ENCODE results near the gene ADCY7. TPM values are rescaled to one million over a fixed set of nuclear protein-coding genes. Genes with fewer than 3 reads are reported as not detected.

The ADCY7 gene
- total RNA-seq, 1 experiment from 2014 or later, result 34.2 TPM

GRCh38 chr16:50276801-50277555, 10.6 kb downstream of the ADCY7 start:
- Histone ChIP-seq H3K9ac (ENCODE audit: low read length) (no peak overlapping the region), H2AFZ (ENCODE audit: low read depth, low read length, poor library complexity, severe bottlenecking) (no peak overlapping the region), H3K4me3 (replicated peaks in 1 of 2; ENCODE audit: low read depth in 1 of 2, low read length in 2 of 2) (no peak overlapping the region), H3K27me3 (ENCODE audit: insufficient read depth, low read length) (no peaks in the 10 kb centered on the region), H3K9me2 (ENCODE audit: insufficient read depth) (no peaks in the 10 kb centered on the region), H3K9me3 (ENCODE audit: control insufficient read depth in 1 of 2, insufficient read depth in 1 of 2, low read depth in 1 of 2, low read length in 2 of 2) (no peaks in the 10 kb centered on the region), H3K4me1 (ENCODE audit: control insufficient read depth in 1 of 2, insufficient read depth in 2 of 2, low read length in 2 of 2) (no peaks in the 10 kb centered on the region), H3K79me2 (ENCODE audit: insufficient read depth, low read length) (peaks cover 10% of the 10 kb centered on the region; the same call in 1 of the 2 replicates), H3K27ac (ENCODE audit: low read depth, low read length) (no peak overlapping the region), H3K4me2 (ENCODE audit: low read length) (no peak overlapping the region), H4K20me1 (ENCODE audit: insufficient read depth) (no peaks in the 10 kb centered on the region), H3K36me3 (ENCODE audit: control insufficient read depth in 1 of 2, insufficient read depth in 2 of 2, low read length in 2 of 2) (no peaks in the 10 kb centered on the region)
- ChIA-PET RAD21 (ENCODE audit: low non-redundant PET in 1 of 2, low total read pairs in 2 of 2, uncharacterized antibody in 2 of 2, unreplicated experiment in 2 of 2) (no interaction called here), CTCF (no interaction called here), POLR2A (no interaction called here)
- intact Hi-C loops (cut with micrococcal nuclease), result no loop called here
- ATAC-seq (no peak), DNase-seq (ENCODE audit: low read depth, low spot score) (no peak)
- TF ChIP-seq ZFX (IDR thresholded peaks at IDR 0.05) (no peak), SIN3A (IDR thresholded peaks at IDR 0.05; ENCODE audit: low read depth) (no peak), SRF (IDR thresholded peaks at IDR 0.05; ENCODE audit: low read depth) (no peak), CEBPB (IDR thresholded peaks at IDR 0.05; ENCODE audit: low read depth) (no peak), ZBTB33 (IDR thresholded peaks at IDR 0.05; ENCODE audit: extremely low read depth, insufficient replicate concordance, low read length) (no peak), CTCF (IDR thresholded peaks at IDR 0.05 in 2 of 3, conservative IDR thresholded peaks at IDR 0.05 in 1 of 3; ENCODE audit: borderline replicate concordance in 1 of 3, insufficient read depth in 1 of 3, low read depth in 2 of 3, low read length in 2 of 3) (no peak), POLR2AphosphoS5 (IDR thresholded peaks at IDR 0.05; ENCODE audit: low read depth, low read length) (no peak), ATF3 (IDR thresholded peaks at IDR 0.05) (no peak), JUND (IDR thresholded peaks at IDR 0.05) (no peak), EZH2phosphoT487 (IDR thresholded peaks at IDR 0.05; ENCODE audit: borderline replicate concordance) (no peak), CBX3 (IDR thresholded peaks at IDR 0.05; ENCODE audit: low read depth) (no peak), TCF7L2 (IDR thresholded peaks at IDR 0.05; ENCODE audit: borderline replicate concordance, extremely low read depth, insufficient read depth, insufficient read length) (no peak), EGR1 (IDR thresholded peaks at IDR 0.05; ENCODE audit: low read depth) (no peak), RAD21 (IDR thresholded peaks at IDR 0.05; ENCODE audit: low read depth) (no peak), REST (IDR thresholded peaks at IDR 0.05; ENCODE audit: low read depth) (no peak), FOSL1 (IDR thresholded peaks at IDR 0.05; ENCODE audit: low read depth) (no peak)
- BruUV-seq (replicated peaks), result no TSS peak
